HG02885 (cell line): ENCODE measurements around the gene RNF224.

Source experiments
- ATAC-seq: cut with Tn5 transposase; IDR thresholded peaks from one replicate; pipeline ENCODE4 v1.9.1; 2021; ENCODE audit warnings: mild to moderate bottlenecking; ENCODE audit not compliant: unreplicated experiment, poor library complexity

Gene RNF224

DNA sequence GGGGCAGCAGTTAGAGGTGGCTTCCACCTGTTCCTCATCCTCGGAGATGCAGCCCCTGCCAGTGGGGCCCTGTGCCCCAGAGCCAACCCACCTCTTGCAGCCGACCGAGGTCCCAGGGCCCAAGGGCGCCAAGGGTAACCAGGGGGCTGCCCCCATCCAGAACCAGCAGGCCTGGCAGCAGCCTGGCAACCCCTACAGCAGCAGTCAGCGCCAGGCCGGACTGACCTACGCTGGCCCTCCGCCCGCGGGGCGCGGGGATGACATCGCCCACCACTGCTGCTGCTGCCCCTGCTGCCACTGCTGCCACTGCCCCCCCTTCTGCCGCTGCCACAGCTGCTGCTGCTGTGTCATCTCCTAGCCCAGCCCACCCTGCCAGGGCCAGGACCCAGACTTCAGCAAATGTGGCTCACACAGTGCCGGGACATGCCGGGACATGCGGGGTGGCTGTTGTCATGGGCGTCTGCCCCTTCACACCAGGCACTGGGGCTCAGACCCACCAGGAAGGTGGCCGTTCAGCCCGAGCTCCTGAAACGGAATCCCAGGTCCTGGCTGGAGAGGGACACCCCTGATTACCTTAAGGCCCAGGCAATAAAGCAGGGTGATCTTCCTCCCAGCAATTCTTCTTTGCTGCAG lies 1.5 kb upstream of the RNF224 start:
- ATAC-seq: no peak

DNA sequence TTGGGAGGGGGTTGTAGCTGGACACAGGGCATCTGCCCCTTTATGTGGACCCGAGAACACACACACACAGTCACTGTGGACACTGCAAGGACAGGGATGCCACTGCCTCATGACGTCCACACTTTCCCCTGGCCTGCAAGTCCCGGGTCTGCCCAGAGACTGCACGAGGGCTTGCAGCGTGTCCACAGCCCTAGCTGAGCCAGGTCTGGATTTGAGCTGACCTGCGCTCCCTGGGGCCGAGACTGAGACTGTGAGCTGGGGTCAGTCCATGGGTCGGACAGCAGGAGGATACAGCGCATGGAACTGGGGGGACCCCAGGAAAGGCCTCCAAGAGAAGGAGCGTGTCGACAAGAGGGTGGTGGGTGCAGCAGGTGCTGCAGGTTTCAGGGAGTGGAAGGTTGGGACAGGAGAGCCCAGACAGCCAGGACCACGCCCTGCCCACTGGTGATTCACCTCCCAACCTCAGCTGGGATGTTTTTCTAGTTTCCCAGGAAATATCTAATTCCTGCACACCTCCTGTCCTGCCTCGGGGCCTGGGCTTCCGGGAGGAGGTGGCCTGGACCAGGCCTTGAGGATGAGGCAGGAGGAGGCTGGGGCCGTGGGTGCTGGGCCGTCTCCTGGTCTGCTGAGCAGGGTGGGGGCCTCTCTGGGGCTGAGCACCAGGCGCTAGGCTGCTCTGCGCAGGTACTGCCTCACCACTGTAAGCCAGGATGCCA lies 806 bp upstream of the RNF224 start:
- no peak for ATAC-seq

- ATAC-seq: no peak
Measured at GRCh38 chr9:137227853-137228505, 677 bp downstream of the RNF224 start.

DNA sequence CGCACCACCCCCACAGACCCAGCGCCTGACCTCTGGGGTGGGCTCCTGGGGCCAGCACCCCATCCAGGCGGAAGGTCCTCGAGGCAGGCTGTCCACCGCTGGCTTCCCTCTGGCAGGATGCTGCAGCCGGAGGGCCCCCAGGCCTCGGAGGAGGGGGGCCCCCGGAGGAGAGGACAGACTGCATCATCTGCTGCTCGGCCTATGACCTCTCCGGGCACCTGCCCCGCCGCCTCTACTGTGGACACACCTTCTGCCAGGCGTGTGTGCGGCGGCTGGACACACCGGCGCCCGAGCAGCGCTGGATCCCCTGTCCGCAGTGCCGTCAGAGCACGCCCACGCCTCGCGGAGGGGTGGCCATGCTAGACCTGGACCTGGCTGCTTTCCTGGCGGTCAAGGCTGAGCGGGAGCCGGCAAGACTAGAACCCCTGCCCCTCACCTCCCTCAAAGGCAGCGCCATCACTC lies 1.2 kb downstream of the RNF224 start:
- no peak for ATAC-seq

- no peak for ATAC-seq
Measured at GRCh38 chr9:137228968-137229896, 1.9 kb downstream of the RNF224 start.

DNA sequence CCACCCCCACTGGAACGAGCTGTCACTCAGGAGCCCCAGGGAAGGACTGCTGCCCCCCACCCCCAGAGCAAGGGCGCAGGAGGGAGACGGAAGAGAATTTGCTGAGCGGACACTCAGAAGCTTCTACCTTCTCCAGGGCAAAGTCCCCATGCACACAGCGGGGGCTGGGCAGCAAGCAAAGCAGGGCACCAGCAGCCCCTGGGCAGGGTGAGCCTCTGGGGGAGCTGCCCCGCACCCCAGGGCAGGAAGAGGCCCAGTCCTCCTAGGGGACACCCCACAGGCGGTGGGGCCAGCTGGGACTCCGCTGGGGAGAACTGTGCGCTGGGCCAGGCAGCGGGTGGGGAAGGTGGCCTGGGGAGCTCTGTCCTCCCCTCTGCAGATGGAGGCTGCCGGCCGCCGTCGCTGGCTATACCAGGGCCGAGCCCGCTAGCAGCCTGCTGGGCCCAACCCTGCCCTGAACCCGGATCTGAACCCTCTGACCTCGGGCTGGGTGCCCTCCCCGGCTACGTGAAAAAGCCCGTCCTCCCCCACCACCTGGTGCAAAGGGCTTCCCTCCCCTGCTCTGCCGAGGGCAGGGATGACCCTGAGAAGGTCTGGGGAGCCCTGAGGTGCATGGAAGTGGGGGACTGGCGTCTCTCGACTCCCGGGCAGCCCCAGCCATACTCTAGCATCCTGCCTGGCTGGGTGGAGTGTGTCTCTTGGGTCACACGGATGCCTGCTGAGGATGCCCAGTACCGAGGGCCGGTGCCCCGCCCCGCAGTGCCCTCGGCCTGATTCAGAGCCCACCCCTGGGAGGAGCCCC lies 2.8 kb downstream of the RNF224 start:
- ATAC-seq: no peak

GRCh38 chr9:137230705-137231371 lies 3.5 kb downstream of the RNF224 start, which contains the start of gene SLC34A3:
Gene SLC34A3, plus strand, starts transcription at chr9:137230901. Its CDS starts 802 bp downstream, at chr9:137231703.
- ATAC-seq: no peak

DNA sequence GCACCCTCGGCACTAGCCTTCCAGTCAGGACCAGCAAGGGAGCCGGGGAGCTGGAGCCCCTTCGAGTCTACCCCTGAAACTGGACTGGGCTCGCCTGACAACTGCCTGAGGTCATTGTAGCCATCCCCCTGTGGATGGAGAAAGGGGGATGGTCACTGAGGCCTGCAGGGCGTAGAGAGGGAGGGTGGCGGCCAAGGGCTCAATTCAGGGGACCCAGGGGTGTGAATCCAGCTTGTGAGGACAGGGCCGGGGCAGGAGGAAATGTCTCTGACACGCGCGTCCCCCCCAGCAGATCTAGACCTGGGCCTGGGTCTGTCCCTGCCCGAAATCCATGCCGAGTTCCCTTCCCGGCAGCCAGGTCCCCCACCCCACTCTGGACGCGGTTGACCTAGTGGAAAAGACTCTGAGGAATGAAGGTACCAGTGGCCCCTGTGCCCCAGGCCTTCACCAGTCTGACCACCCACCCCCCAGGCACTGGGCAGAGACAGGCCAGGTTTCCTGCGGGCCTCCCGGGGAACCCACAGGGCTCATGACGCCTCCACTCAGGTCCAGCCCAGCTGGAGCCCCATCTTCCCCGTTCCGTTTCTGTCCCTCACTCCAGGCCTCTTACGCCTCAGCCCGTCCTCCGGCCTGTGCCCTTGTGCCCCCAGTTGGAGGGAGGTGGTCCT lies 4.2 kb downstream of the RNF224 start:
- ATAC-seq: no peak

DNA sequence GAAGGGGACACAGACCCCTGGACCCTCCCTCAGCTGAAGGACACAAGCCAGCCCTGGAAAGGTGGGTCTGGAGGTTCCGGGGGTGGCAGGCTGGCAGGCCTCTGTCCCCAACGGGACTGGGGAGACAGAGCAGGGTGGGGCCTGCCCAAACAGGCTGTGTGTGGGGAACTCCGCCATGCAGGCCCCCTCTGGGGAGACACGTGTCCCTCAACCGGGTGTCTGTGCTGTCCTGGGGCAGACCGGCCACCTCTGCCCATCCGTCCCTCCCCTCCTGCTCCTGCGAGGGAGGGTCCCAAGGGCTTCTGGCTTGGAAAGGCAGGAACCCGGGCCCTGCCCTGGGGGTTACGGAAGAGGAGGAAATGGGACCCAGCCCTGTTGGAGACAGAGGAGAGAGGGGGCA lies 4.8 kb downstream of the RNF224 start:
- ATAC-seq: no peak

- ATAC-seq: no peak
Measured at GRCh38 chr9:137232510-137232909, 5.2 kb downstream of the RNF224 start.

- no peak for ATAC-seq
Measured at GRCh38 chr9:137233143-137233980, 6.1 kb downstream of the RNF224 start.

GRCh38 chr9:137234055-137234697 lies 6.9 kb downstream of the RNF224 start:
- ATAC-seq: no peak

DNA sequence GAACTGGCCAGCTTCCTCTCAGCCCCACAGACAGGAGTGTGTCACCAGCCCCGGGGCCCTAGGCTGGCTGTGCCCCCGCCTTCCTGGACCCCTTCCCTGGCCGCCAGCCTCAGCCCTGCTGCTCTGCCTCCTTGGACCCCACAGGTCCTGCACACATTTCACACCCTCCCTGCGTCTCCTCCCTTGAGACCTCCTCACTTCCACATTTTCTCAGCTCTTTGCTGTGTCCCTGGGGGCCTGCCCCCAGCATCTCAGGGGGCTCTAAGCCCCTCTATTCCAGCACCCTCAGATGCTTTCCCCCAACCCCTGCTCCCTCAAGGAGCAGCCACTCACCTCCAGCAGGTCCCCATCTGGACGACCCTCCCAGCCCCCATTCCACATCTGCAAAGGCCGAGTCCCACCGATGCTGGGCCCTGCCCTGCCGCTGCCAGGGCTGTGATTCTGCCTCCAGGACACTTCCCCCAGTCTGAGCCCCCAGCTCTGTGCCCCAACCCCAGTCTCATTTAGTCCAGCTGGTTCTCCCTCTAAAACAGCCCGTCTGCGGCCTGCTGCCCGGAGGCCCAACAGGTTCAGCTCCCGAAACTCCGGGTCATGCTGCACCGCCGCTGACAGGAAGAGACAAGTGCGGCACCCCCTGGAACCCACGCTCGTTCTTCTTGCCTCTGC lies 7.6 kb downstream of the RNF224 start:
- ATAC-seq: no peak

- no peak for ATAC-seq
Measured at GRCh38 chr9:137235424-137236237, 8.3 kb downstream of the RNF224 start.

DNA sequence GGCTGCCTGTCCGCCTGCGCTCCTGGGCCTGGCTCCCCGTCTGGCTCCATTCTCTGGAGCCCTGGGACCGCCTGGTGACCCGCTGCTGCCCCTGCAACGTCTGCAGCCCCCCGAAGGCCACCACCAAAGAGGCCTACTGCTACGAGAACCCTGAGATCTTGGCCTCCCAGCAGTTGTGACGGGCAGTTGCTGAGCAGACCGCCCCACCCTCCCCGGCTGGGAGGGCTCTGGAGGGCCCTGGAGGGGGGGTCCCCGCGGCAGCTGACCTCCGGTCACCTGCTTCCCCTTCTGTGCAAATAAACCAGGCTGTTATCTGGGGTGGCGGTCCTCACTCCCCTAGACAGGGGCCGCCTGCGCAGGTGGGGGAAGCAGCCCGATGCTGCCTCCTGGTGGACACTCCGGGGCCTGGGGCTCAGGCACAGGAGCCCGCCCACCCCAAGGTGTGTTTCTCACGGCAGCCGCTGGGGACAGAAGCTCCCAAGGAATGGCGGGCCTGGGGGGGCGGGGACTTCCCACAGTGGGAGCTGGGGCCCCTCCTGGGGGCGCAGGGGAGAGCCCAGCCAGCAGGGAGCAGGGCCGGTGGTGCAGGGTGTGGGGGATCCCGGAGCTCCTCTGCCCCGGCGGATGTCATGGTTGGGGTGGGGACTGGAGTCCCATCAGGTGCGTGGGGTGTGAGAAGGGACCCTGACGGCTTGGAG lies 9.1 kb downstream of the RNF224 start:
- peak; percentile 22 for ATAC-seq
